ENCODE data around the gene FYN. TPM values are rescaled to one million over a fixed set of nuclear protein-coding genes. Genes with fewer than 3 reads are reported as not detected.

FYN gene
- total and polyA plus RNA-seq, 2 experiments from 2014 or later, result 95.7 to 104 TPM

GRCh38 chr6:111770263-111771093, 102.8 kb downstream of the FYN start:
- Histone ChIP-seq H3K27ac (no peak overlapping the region), H3K27me3 (no peaks in the 10 kb centered on the region), H3K4me1 (ENCODE audit: low read depth) (peaks cover 7% of the 10 kb centered on the region), H3K36me3 (no peaks in the 10 kb centered on the region), H3K4me3 (no peak overlapping the region), H3K9me3 (ENCODE audit: low read depth) (no peaks in the 10 kb centered on the region)
- no peak for DNase-seq (ENCODE audit: low read depth in 1 of 2, low spot score in 1 of 2)
- no peak for TF ChIP-seq CTCF (IDR thresholded peaks at IDR 0.05; ENCODE audit: low read depth, low read length)

GRCh38 chr6:111769365-111770152, 103.7 kb downstream of the FYN start:
- Histone ChIP-seq H3K4me1 (ENCODE audit: low read depth) (peaks cover 11% of the 10 kb centered on the region), H3K27me3 (no peaks in the 10 kb centered on the region), H3K4me3 (no peak overlapping the region), H3K36me3 (no peaks in the 10 kb centered on the region), H3K9me3 (ENCODE audit: low read depth) (no peaks in the 10 kb centered on the region), H3K27ac (no peak overlapping the region)
- TF ChIP-seq CTCF (IDR thresholded peaks at IDR 0.05; ENCODE audit: low read depth, low read length), result no peak
- DNase-seq (ENCODE audit: low read depth in 1 of 2, low spot score in 1 of 2), result no peak

GRCh38 chr6:111768431-111768770, 104.9 kb downstream of the FYN start:
- Histone ChIP-seq H3K27ac (no peak overlapping the region), H3K4me1 (ENCODE audit: low read depth) (peaks cover 21% of the 10 kb centered on the region), H3K9me3 (ENCODE audit: low read depth) (no peaks in the 10 kb centered on the region), H3K27me3 (no peaks in the 10 kb centered on the region), H3K4me3 (no peak overlapping the region), H3K36me3 (no peaks in the 10 kb centered on the region)
- TF ChIP-seq CTCF (IDR thresholded peaks at IDR 0.05; ENCODE audit: low read depth, low read length), result no peak
- no peak for DNase-seq (ENCODE audit: low read depth in 1 of 2, low spot score in 1 of 2)

GRCh38 chr6:111767752-111768430, 105.4 kb downstream of the FYN start:
- no peak for TF ChIP-seq CTCF (IDR thresholded peaks at IDR 0.05; ENCODE audit: low read depth, low read length)
- H3K9me3 ChIP-seq (ENCODE audit: low read depth), result no peaks in the 10 kb centered on the region
- H3K36me3 ChIP-seq, result no peaks in the 10 kb centered on the region
- no peaks in the 10 kb centered on the region for H3K27me3 ChIP-seq
- no peak overlapping the region for H3K4me3 ChIP-seq
- DNase-seq (ENCODE audit: low read depth in 1 of 2, low spot score in 1 of 2), result no peak
- no peak overlapping the region for H3K27ac ChIP-seq
- H3K4me1 ChIP-seq (ENCODE audit: low read depth), result peaks cover 27% of the 10 kb centered on the region

- Histone ChIP-seq H3K4me1 (ENCODE audit: low read depth) (peaks cover 40% of the 10 kb centered on the region), H3K27ac (no peak overlapping the region), H3K4me3 (no peak overlapping the region), H3K27me3 (no peaks in the 10 kb centered on the region), H3K36me3 (no peaks in the 10 kb centered on the region), H3K9me3 (ENCODE audit: low read depth) (no peaks in the 10 kb centered on the region)
- no peak for TF ChIP-seq CTCF (IDR thresholded peaks at IDR 0.05; ENCODE audit: low read depth, low read length)
- DNase-seq (ENCODE audit: low read depth in 1 of 2, low spot score in 1 of 2), result peak in 1 of 2 donors; percentile 61
Measured at GRCh38 chr6:111766201-111766857, 106.9 kb downstream of the FYN start.

Measured in cardiac muscle cell (in vitro differentiated cells and primary cell).